WTC11 (cell line): ENCODE results near the gene NTSR1. TPM values are rescaled to one million over a fixed set of nuclear protein-coding genes. Genes with fewer than 3 reads are reported as not detected.

Experiments used
- ATAC-seq: fragments of 200-7000 bp; cut with Tn5 transposase; 2 replicates; pipeline ENCODE4 v1.10.0; 2021; ENCODE audit warnings: mild to moderate bottlenecking, moderate library complexity
- CTCF ChIA-PET: fragments of 300-600 bp; sonication (Branson Sonifier 250); formaldehyde crosslinking; loops from one replicate; lab custom pipeline; 2021; ENCODE audit warnings: antibody characterized with exemption; lab: Charles Lee
- POLR2A ChIA-PET: fragments of 350-600 bp; sonication (Branson Sonifier 250); formaldehyde crosslinking; loops from one replicate; lab custom pipeline; 2021; ENCODE audit warnings: antibody characterized with exemption; lab: Charles Lee
- DNase-seq: peaks from one replicate; pipeline ENCODE4 v3.0.0; 2021; ENCODE audit warnings: low spot score
- H3K27ac Mint-ChIP-seq: 2 replicates; pipeline ENCODE4 v1.8.0; 2021; ENCODE audit warnings: mixed read lengths
- H3K27me3 Mint-ChIP-seq: 2 replicates; pipeline ENCODE4 v1.8.0; 2021; ENCODE audit warnings: low read depth, mild to moderate bottlenecking, moderate library complexity, mixed read lengths
- H3K36me3 Mint-ChIP-seq: 2 replicates; pipeline ENCODE4 v1.8.0; 2021; ENCODE audit warnings: mixed read lengths
- H3K4me1 Mint-ChIP-seq: 2 replicates; pipeline ENCODE4 v1.8.0; 2022; ENCODE audit warnings: mixed read lengths
- H3K4me3 Mint-ChIP-seq: 2 replicates; pipeline ENCODE4 v1.8.0; 2021; ENCODE audit warnings: mild to moderate bottlenecking, moderate library complexity, mixed read lengths
- H3K9me3 Mint-ChIP-seq: 2 replicates; pipeline ENCODE4 v1.8.0; 2021; ENCODE audit warnings: mixed read lengths
- CDX4 ChIP-seq: fragments of 250-450 bp; sonication (Bioruptor Pico); IDR thresholded peaks from 2 replicates; pipeline ENCODE4 v1.9.0; 2021; ENCODE audit warnings: moderate library complexity, mild to moderate bottlenecking, inconsistent platforms, borderline replicate concordance
- CREM ChIP-seq: sonication (generic); formaldehyde crosslinking; IDR thresholded peaks from 2 replicates; pipeline ENCODE4 v1.8.1; 2022; ENCODE audit warnings: mild to moderate bottlenecking, missing genetic modification reagents, moderate library complexity
- E2F4 ChIP-seq: sonication (generic); formaldehyde crosslinking; IDR thresholded peaks from 2 replicates; pipeline ENCODE4 v1.8.1; 2022; ENCODE audit warnings: low read depth, mild to moderate bottlenecking, moderate library complexity, missing genetic modification reagents, borderline replicate concordance
- FOXK1 ChIP-seq: sonication (generic); formaldehyde crosslinking; IDR thresholded peaks from 2 replicates; pipeline ENCODE4 v1.8.0; 2022; ENCODE audit warnings: mild to moderate bottlenecking, moderate library complexity, missing genetic modification reagents
- FOXP1 ChIP-seq: sonication (generic); formaldehyde crosslinking; IDR thresholded peaks from 2 replicates; pipeline ENCODE4 v1.8.0; 2022; ENCODE audit warnings: missing genetic modification reagents, mild to moderate bottlenecking, moderate library complexity, borderline replicate concordance
- HMGXB4 ChIP-seq: sonication (generic); formaldehyde crosslinking; IDR thresholded peaks from 2 replicates; pipeline ENCODE4 v1.8.1; 2023; ENCODE audit warnings: mild to moderate bottlenecking, moderate library complexity, missing genetic modification reagents
- JAZF1 ChIP-seq: fragments of 250-450 bp; sonication (Bioruptor Pico); IDR thresholded peaks from 2 replicates; pipeline ENCODE4 v1.9.0; 2021; ENCODE audit warnings: moderate library complexity, mild to moderate bottlenecking, inconsistent platforms
- KAT7 ChIP-seq: sonication (generic); formaldehyde crosslinking; IDR thresholded peaks from 2 replicates; pipeline ENCODE4 v1.8.1; 2023; ENCODE audit warnings: missing genetic modification reagents, mild to moderate bottlenecking, borderline replicate concordance
- MAX ChIP-seq: sonication (generic); formaldehyde crosslinking; IDR thresholded peaks from 2 replicates; pipeline ENCODE4 v1.8.0; 2022; ENCODE audit warnings: mild to moderate bottlenecking, missing genetic modification reagents
- MXD4 ChIP-seq: fragments of 250-450 bp; sonication (Bioruptor Pico); IDR thresholded peaks from 2 replicates; pipeline ENCODE4 v1.8.0; 2021; ENCODE audit warnings: mild to moderate bottlenecking, moderate library complexity, borderline replicate concordance
- MYBL2 ChIP-seq: sonication (generic); formaldehyde crosslinking; IDR thresholded peaks from 2 replicates; pipeline ENCODE4 v1.8.1; 2023; ENCODE audit warnings: mild to moderate bottlenecking, moderate library complexity, missing genetic modification reagents
- NFE2L1 ChIP-seq: sonication (generic); formaldehyde crosslinking; IDR thresholded peaks from 2 replicates; pipeline ENCODE4 v1.8.1; 2023; ENCODE audit warnings: missing genetic modification reagents
- NFYB ChIP-seq: sonication (generic); formaldehyde crosslinking; conservative IDR thresholded peaks from 2 replicates; pipeline ENCODE4 v1.8.0; 2022; ENCODE audit warnings: low read depth, missing genetic modification reagents
- NR3C1 ChIP-seq: sonication (generic); formaldehyde crosslinking; conservative IDR thresholded peaks from 2 replicates; pipeline ENCODE4 v1.8.1; 2023; ENCODE audit warnings: low read depth, mild to moderate bottlenecking, missing genetic modification reagents
- RELA ChIP-seq: sonication (generic); formaldehyde crosslinking; IDR thresholded peaks from 2 replicates; pipeline ENCODE4 v1.8.1; 2022; ENCODE audit warnings: missing genetic modification reagents, mild to moderate bottlenecking, borderline replicate concordance
- SP1 ChIP-seq: sonication (generic); formaldehyde crosslinking; conservative IDR thresholded peaks from 2 replicates; pipeline ENCODE4 v1.8.1; 2022; ENCODE audit warnings: missing genetic modification reagents
- USF1 ChIP-seq: sonication (generic); formaldehyde crosslinking; IDR thresholded peaks from 2 replicates; pipeline ENCODE4 v1.8.0; 2022; ENCODE audit warnings: mild to moderate bottlenecking, missing genetic modification reagents
- USF2 ChIP-seq: sonication (generic); formaldehyde crosslinking; IDR thresholded peaks from 2 replicates; pipeline ENCODE4 v1.8.1; 2023; ENCODE audit warnings: mild to moderate bottlenecking, missing genetic modification reagents, moderate library complexity
- ZBTB21 ChIP-seq: sonication (generic); formaldehyde crosslinking; IDR thresholded peaks from 2 replicates; pipeline ENCODE4 v1.8.1; 2023; ENCODE audit warnings: mild to moderate bottlenecking, missing genetic modification reagents, borderline replicate concordance
- ZBTB43 ChIP-seq: sonication (generic); formaldehyde crosslinking; IDR thresholded peaks from 2 replicates; pipeline ENCODE4 v1.8.1; 2023; ENCODE audit warnings: mild to moderate bottlenecking, missing genetic modification reagents
- ZMAT4 ChIP-seq: fragments of 250-450 bp; sonication (Bioruptor Pico); IDR thresholded peaks from 2 replicates; pipeline ENCODE4 v1.9.0; 2021; ENCODE audit warnings: mild to moderate bottlenecking
- ZNF121 ChIP-seq: sonication (generic); formaldehyde crosslinking; IDR thresholded peaks from 2 replicates; pipeline ENCODE4 v1.8.0; 2023; ENCODE audit warnings: missing genetic modification reagents
- total RNA-seq: library from RNA; stranded (reverse); gene quantifications from 3 replicates; pipeline ENCODE4 v1.2.3, GENCODE V29; 2021

The NTSR1 gene
- total RNA-seq, 1 experiment from 2014 or later: 0.63 TPM

GRCh38 chr20:62793757-62794006, 85.0 kb downstream of the NTSR1 start:
- DNase-seq (no peak), ATAC-seq (no peak)
- CTCF ChIA-PET: interaction anchor here (0.6 to 3.1 kb wide), 32 partner anchors 10 to 584 kb away, joined by 3 to 20 read pairs (median 4); partner anchors contain the start of genes COL9A3, NTSR1, RBBP8NL and TCFL5
- H3K36me3 Mint-ChIP-seq: peaks cover 7% of the 10 kb centered on the region
- H3K4me1 Mint-ChIP-seq: peaks cover 16% of the 10 kb centered on the region
- H3K27me3 Mint-ChIP-seq: peaks cover 19% of the 10 kb centered on the region
- POLR2A ChIA-PET: interaction anchor here (0.9 kb wide), 1 partner anchor 22 kb away, joined by 4 read pairs; no protein-coding TSS in a partner anchor
- H3K4me3 Mint-ChIP-seq: peak overlapping the region; percentile 55
- H3K9me3 Mint-ChIP-seq: no peaks in the 10 kb centered on the region
- TF ChIP-seq KAT7 (CRISPR knock-in tag) (no peak), ZBTB21 (CRISPR knock-in tag) (no peak), MXD4 (CRISPR knock-in tag) (no peak), ZNF121 (CRISPR knock-in tag) (no peak), USF1 (CRISPR knock-in tag) (no peak), CREM (CRISPR knock-in tag) (no peak), RELA (CRISPR knock-in tag) (no peak), MAX (CRISPR knock-in tag) (0 out of 2 replicates have a peak, but pooled peaks have one; percentile 11), USF2 (CRISPR knock-in tag) (peak; percentile 63), E2F4 (CRISPR knock-in tag) (no peak), FOXP1 (CRISPR knock-in tag) (no peak)
- no peak overlapping the region for H3K27ac Mint-ChIP-seq

- ATAC-seq: peak; percentile 83
- CTCF ChIA-PET: interaction anchor here (0.6 to 3.1 kb wide), 36 partner anchors 9 to 584 kb away, joined by 3 to 20 read pairs (median 4); partner anchors contain the start of genes COL9A3, NTSR1, RBBP8NL and SLCO4A1
- Mint-ChIP-seq H3K9me3 (no peaks in the 10 kb centered on the region), H3K4me3 (peak overlapping the region; percentile 79), H3K4me1 (peaks cover 16% of the 10 kb centered on the region), H3K36me3 (peaks cover 12% of the 10 kb centered on the region), H3K27me3 (peaks cover 19% of the 10 kb centered on the region), H3K27ac (no peak overlapping the region)
- DNase-seq: peak; percentile 98
- POLR2A ChIA-PET: interaction anchor here (0.6 to 0.9 kb wide), 2 partner anchors 22 to 108 kb away, joined by 4 read pairs; no protein-coding TSS in a partner anchor
- no peak for TF ChIP-seq CDX4 (CRISPR knock-in tag)
- no peak for TF ChIP-seq MAX (CRISPR knock-in tag)
- TF ChIP-seq CREM (CRISPR knock-in tag): 0 out of 2 replicates have a peak, but pooled peaks have one; percentile 55
- peak; percentile 100 for TF ChIP-seq SP1 (CRISPR knock-in tag)
- TF ChIP-seq NFE2L1: no peak
- no peak for TF ChIP-seq FOXP1 (CRISPR knock-in tag)
- peak; percentile 38 for TF ChIP-seq NFYB (CRISPR knock-in tag)
- peak; percentile 42; the same call in 1 of the 2 replicates for TF ChIP-seq HMGXB4 (CRISPR knock-in tag)
- TF ChIP-seq USF2 (CRISPR knock-in tag): peak; percentile 2; the same call in 1 of the 2 replicates
- TF ChIP-seq ZMAT4 (CRISPR knock-in tag): no peak
- TF ChIP-seq NR3C1 (CRISPR knock-in tag): no peak
- TF ChIP-seq KAT7 (CRISPR knock-in tag): no peak
- TF ChIP-seq MYBL2: 0 out of 2 replicates have a peak, but pooled peaks have one; percentile 50
- no peak for TF ChIP-seq FOXK1
- TF ChIP-seq ZBTB43 (CRISPR knock-in tag): no peak
- TF ChIP-seq JAZF1 (CRISPR knock-in tag): no peak
Observed at GRCh38 chr20:62794007-62794724, 85.5 kb downstream of the NTSR1 start.
